GM23338 (cell line): Measurements from ENCODE around the gene RNF175. TPM values are rescaled to one million over a fixed set of nuclear protein-coding genes. Genes with fewer than 3 reads are reported as not detected.

Source experiments
- ATAC-seq: fragments of 200-7000 bp; cut with Tn5 transposase; 3 replicates; pipeline ENCODE4 v1.9.1; 2020
- DNase-seq: peaks from one replicate; pipeline ENCODE4 v3.0.0-alpha.2; 2015; ENCODE audit warnings: low spot score
- H2AFZ ChIP-seq: fragments of 200-600 bp; sonication (generic); 2 replicates; pipeline ENCODE4 v1.8.0; 2016; ENCODE audit warnings: antibody characterized with exemption, mild to moderate bottlenecking, moderate library complexity
- H3F3A ChIP-seq: fragments of 200-600 bp; sonication (generic); replicated peaks from 2 replicates; pipeline ENCODE4 v1.8.0; 2017; ENCODE audit warnings: antibody characterized with exemption, mixed run types, low read depth
- H3K27ac ChIP-seq: fragments of 200-600 bp; sonication (generic); 2 replicates; pipeline ENCODE4 v1.6.1; 2016; ENCODE audit warnings: low read depth
- H3K27me3 ChIP-seq: fragments of 200-600 bp; sonication (generic); 2 replicates; pipeline ENCODE4 v1.8.0; 2016; ENCODE audit warnings: mild to moderate bottlenecking, mixed run types, moderate library complexity; ENCODE audit not compliant: insufficient read depth
- H3K36me3 ChIP-seq: fragments of 200-600 bp; sonication (generic); 2 replicates; pipeline ENCODE4 v1.8.0; 2016; ENCODE audit warnings: mild to moderate bottlenecking; ENCODE audit not compliant: insufficient read depth
- H3K4me1 ChIP-seq: fragments of 200-600 bp; sonication (generic); 2 replicates; pipeline ENCODE4 v1.8.0; 2016; ENCODE audit warnings: mild to moderate bottlenecking, moderate library complexity; ENCODE audit not compliant: insufficient read depth
- H3K4me2 ChIP-seq: fragments of 200-600 bp; sonication (generic); 2 replicates; pipeline ENCODE4 v1.7.1; 2017; ENCODE audit warnings: mixed run types
- H3K4me3 ChIP-seq: fragments of 200-600 bp; sonication (generic); 2 replicates; pipeline ENCODE4 v1.6.1; 2016; ENCODE audit warnings: mixed run types
- H3K79me2 ChIP-seq: fragments of 200-600 bp; sonication (generic); replicated peaks from 2 replicates; pipeline ENCODE4 v1.8.0; 2017; ENCODE audit warnings: mild to moderate bottlenecking; ENCODE audit not compliant: insufficient read depth
- H3K9me2 ChIP-seq: fragments of 200-600 bp; sonication (generic); 2 replicates; pipeline ENCODE4 v1.8.0; 2017; ENCODE audit not compliant: insufficient read depth
- H4K20me1 ChIP-seq: fragments of 200-600 bp; sonication (generic); replicated peaks from 2 replicates; pipeline ENCODE4 v1.8.0; 2017; ENCODE audit warnings: mild to moderate bottlenecking; ENCODE audit not compliant: insufficient read depth
- H3K27ac Mint-ChIP-seq: 2 replicates; pipeline ENCODE4 v1.8.0; 2020; ENCODE audit warnings: inconsistent platforms, mild to moderate bottlenecking, moderate library complexity, mixed read lengths
- H3K27me3 Mint-ChIP-seq: 3 replicates; pipeline ENCODE4 v1.8.0; 2022; ENCODE audit warnings: low read depth, mild to moderate bottlenecking, moderate library complexity, mixed read lengths, inconsistent platforms; ENCODE audit not compliant: insufficient read depth, poor library complexity
- H3K36me3 Mint-ChIP-seq: 3 replicates; pipeline ENCODE4 v1.8.0; 2021; ENCODE audit warnings: low read depth, mild to moderate bottlenecking, inconsistent platforms, moderate library complexity, mixed read lengths
- H3K4me1 Mint-ChIP-seq: 3 replicates; pipeline ENCODE4 v1.8.0; 2020; ENCODE audit warnings: mild to moderate bottlenecking, inconsistent platforms, mixed read lengths
- H3K4me3 Mint-ChIP-seq: 3 replicates; pipeline ENCODE4 v1.8.0; 2021; ENCODE audit warnings: moderate library complexity, mild to moderate bottlenecking, inconsistent platforms, mixed read lengths
- H3K9me3 Mint-ChIP-seq: 3 replicates; pipeline ENCODE4 v1.8.0; 2020; ENCODE audit warnings: moderate library complexity, mild to moderate bottlenecking, inconsistent platforms, mixed read lengths
- CREB1 ChIP-seq: fragments of 250-450 bp; sonication (Bioruptor Pico); IDR thresholded peaks from 2 replicates; pipeline ENCODE4 v1.5.0; 2020; ENCODE audit warnings: low read depth, mild to moderate bottlenecking, moderate library complexity
- EZH2 ChIP-seq: fragments of 200-600 bp; sonication (generic); IDR thresholded peaks from one replicate; pipeline ENCODE4 v1.8.0; 2017; ENCODE audit warnings: antibody characterized with exemption, mild to moderate bottlenecking, low read depth; ENCODE audit not compliant: unreplicated experiment
- EZH2phosphoT487 ChIP-seq: fragments of 200-600 bp; sonication (generic); IDR thresholded peaks from one replicate; pipeline ENCODE4 v1.8.1; 2018; ENCODE audit warnings: antibody characterized with exemption; ENCODE audit not compliant: unreplicated experiment
- JUNB ChIP-seq: IDR thresholded peaks from one replicate; pipeline ENCODE4 v1.6.1; 2016; ENCODE audit warnings: antibody characterized with exemption; ENCODE audit not compliant: unreplicated experiment
- NANOG ChIP-seq: IDR thresholded peaks from 2 replicates; pipeline ENCODE4 v1.6.1; 2016; ENCODE audit warnings: antibody characterized with exemption, borderline replicate concordance
- POLR2AphosphoS5 ChIP-seq: IDR thresholded peaks from 2 replicates; pipeline ENCODE4 v1.6.1; 2016; ENCODE audit warnings: antibody characterized with exemption, low read depth
- STAT1 ChIP-seq: IDR thresholded peaks from one replicate; pipeline ENCODE4 v1.6.1; 2016; ENCODE audit warnings: antibody characterized with exemption; ENCODE audit not compliant: unreplicated experiment
- ZNF114 ChIP-seq: fragments of 250-450 bp; sonication (Bioruptor Pico); IDR thresholded peaks from 2 replicates; pipeline ENCODE4 v1.5.0; 2020; ENCODE audit warnings: mild to moderate bottlenecking, moderate library complexity
- ZNF331 ChIP-seq: fragments of 250-450 bp; sonication (Bioruptor Pico); IDR thresholded peaks from 2 replicates; pipeline ENCODE4 v1.5.0; 2020; ENCODE audit warnings: low read depth, mild to moderate bottlenecking, moderate library complexity
- polyA plus RNA-seq: library from polyadenylated mRNA; unstranded; fragments of >200 nt; fragmentation: Nextera tagmentation; extraction: Ambion mirVana; gene quantifications from 2 replicates; pipeline ENCODE4 v1.2.1, GENCODE V29; 2016
- total RNA-seq: library from RNA; depleted of rRNA; stranded (reverse); fragments of >200 nt; shearing (Covaris generic); gene quantifications from 2 replicates; pipeline ENCODE4 v1.2.3, GENCODE V29; 2014
- TF ChIP-seq, protein P1 (sequence below), 2 experiments: fragments of 200-600 bp in 1 of 2; sonication (generic) in 1 of 2; conservative IDR thresholded peaks; 2 replicates each; pipeline versions ENCODE4 v1.5.1 to v1.6.1; 2016 to 2017; ENCODE audit warnings: antibody characterized with exemption in 2 of 2, low read depth in 2 of 2, mild to moderate bottlenecking in 2 of 2, moderate library complexity in 1 of 2
- TF ChIP-seq, protein P2 (sequence below): IDR thresholded peaks from one replicate; pipeline ENCODE4 v1.6.1; 2018; ENCODE audit warnings: antibody characterized with exemption; ENCODE audit not compliant: unreplicated experiment
- TF ChIP-seq, protein P3 (sequence below): IDR thresholded peaks from 2 replicates; pipeline ENCODE4 v1.6.1; 2016; ENCODE audit warnings: antibody characterized with exemption
- TF ChIP-seq, protein P4 (sequence below): fragments of 250-450 bp; sonication (Bioruptor Pico); IDR thresholded peaks from 2 replicates; pipeline ENCODE4 v1.5.0; 2020; ENCODE audit warnings: mild to moderate bottlenecking, moderate library complexity

The RNF175 gene
- total and polyA plus RNA-seq, 2 experiments from 2014 or later = 4.7 to 4.8 TPM

DNA sequence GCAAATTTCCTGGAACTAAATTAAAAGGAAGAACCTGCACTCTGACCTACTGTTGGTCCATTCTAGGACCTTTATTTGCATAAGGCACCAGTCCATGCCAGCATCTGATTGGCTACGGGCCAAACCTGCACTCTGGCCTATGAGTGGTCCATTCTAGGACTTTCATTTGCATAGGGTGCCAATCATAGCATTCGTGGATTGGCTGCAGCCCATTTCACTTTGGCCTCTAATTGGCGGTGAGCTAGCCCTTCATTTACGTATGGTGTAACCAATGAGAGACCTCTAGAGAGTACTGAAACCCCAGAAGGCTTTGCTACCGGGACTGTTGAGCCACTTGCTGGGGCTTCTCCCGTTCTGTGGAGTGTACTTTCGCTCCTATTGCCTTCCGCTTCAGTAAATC is 6.1 kb upstream of the RNF175 start:
- Mint-ChIP-seq H3K4me3 (no peak overlapping the region), H3K36me3 (peaks cover 3% of the 10 kb centered on the region; the same call in 1 of the 3 replicates), H3K27ac (no peak overlapping the region), H3K9me3 (peaks cover 7% of the 10 kb centered on the region; the same call in 2 of the 3 replicates), H3K27me3 (peaks cover 3% of the 10 kb centered on the region), H3K4me1 (peaks cover 26% of the 10 kb centered on the region)
- Histone ChIP-seq H2AFZ (no peak overlapping the region), H3K4me3 (no peak overlapping the region), H3K36me3 (no peaks in the 10 kb centered on the region), H3K79me2 (no peaks in the 10 kb centered on the region), H3K9me2 (0 out of 2 replicates have a peak, but pooled peaks cover 4% of the 10 kb centered on the region), H4K20me1 (no peaks in the 10 kb centered on the region), H3K27ac (no peak overlapping the region), H3K4me1 (peaks cover 23% of the 10 kb centered on the region), H3F3A (no peaks in the 10 kb centered on the region), H3K4me2 (peak overlapping the region; percentile 58; the same call in 1 of the 2 replicates), H3K27me3 (no peaks in the 10 kb centered on the region)
- ATAC-seq = no peak
- DNase-seq = no peak
- TF ChIP-seq CREB1 (CRISPR knock-in tag) (no peak), EZH2 (no peak), EZH2phosphoT487 (no peak), POLR2AphosphoS5 (no peak), STAT1 (no peak), JUNB (no peak), ZNF331 (no peak), NANOG (no peak), ZNF114 (CRISPR knock-in tag) (no peak)
- TF ChIP-seq, protein P1, sequence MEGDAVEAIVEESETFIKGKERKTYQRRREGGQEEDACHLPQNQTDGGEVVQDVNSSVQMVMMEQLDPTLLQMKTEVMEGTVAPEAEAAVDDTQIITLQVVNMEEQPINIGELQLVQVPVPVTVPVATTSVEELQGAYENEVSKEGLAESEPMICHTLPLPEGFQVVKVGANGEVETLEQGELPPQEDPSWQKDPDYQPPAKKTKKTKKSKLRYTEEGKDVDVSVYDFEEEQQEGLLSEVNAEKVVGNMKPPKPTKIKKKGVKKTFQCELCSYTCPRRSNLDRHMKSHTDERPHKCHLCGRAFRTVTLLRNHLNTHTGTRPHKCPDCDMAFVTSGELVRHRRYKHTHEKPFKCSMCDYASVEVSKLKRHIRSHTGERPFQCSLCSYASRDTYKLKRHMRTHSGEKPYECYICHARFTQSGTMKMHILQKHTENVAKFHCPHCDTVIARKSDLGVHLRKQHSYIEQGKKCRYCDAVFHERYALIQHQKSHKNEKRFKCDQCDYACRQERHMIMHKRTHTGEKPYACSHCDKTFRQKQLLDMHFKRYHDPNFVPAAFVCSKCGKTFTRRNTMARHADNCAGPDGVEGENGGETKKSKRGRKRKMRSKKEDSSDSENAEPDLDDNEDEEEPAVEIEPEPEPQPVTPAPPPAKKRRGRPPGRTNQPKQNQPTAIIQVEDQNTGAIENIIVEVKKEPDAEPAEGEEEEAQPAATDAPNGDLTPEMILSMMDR (conservative IDR thresholded peaks at IDR 0.05; ENCODE audit: low read depth in 2 of 2) = no peak
- TF ChIP-seq, protein P2, sequence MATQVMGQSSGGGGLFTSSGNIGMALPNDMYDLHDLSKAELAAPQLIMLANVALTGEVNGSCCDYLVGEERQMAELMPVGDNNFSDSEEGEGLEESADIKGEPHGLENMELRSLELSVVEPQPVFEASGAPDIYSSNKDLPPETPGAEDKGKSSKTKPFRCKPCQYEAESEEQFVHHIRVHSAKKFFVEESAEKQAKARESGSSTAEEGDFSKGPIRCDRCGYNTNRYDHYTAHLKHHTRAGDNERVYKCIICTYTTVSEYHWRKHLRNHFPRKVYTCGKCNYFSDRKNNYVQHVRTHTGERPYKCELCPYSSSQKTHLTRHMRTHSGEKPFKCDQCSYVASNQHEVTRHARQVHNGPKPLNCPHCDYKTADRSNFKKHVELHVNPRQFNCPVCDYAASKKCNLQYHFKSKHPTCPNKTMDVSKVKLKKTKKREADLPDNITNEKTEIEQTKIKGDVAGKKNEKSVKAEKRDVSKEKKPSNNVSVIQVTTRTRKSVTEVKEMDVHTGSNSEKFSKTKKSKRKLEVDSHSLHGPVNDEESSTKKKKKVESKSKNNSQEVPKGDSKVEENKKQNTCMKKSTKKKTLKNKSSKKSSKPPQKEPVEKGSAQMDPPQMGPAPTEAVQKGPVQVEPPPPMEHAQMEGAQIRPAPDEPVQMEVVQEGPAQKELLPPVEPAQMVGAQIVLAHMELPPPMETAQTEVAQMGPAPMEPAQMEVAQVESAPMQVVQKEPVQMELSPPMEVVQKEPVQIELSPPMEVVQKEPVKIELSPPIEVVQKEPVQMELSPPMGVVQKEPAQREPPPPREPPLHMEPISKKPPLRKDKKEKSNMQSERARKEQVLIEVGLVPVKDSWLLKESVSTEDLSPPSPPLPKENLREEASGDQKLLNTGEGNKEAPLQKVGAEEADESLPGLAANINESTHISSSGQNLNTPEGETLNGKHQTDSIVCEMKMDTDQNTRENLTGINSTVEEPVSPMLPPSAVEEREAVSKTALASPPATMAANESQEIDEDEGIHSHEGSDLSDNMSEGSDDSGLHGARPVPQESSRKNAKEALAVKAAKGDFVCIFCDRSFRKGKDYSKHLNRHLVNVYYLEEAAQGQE = no peak
- TF ChIP-seq, protein P3, sequence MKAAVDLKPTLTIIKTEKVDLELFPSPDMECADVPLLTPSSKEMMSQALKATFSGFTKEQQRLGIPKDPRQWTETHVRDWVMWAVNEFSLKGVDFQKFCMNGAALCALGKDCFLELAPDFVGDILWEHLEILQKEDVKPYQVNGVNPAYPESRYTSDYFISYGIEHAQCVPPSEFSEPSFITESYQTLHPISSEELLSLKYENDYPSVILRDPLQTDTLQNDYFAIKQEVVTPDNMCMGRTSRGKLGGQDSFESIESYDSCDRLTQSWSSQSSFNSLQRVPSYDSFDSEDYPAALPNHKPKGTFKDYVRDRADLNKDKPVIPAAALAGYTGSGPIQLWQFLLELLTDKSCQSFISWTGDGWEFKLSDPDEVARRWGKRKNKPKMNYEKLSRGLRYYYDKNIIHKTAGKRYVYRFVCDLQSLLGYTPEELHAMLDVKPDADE = no peak
- TF ChIP-seq, protein P4, sequence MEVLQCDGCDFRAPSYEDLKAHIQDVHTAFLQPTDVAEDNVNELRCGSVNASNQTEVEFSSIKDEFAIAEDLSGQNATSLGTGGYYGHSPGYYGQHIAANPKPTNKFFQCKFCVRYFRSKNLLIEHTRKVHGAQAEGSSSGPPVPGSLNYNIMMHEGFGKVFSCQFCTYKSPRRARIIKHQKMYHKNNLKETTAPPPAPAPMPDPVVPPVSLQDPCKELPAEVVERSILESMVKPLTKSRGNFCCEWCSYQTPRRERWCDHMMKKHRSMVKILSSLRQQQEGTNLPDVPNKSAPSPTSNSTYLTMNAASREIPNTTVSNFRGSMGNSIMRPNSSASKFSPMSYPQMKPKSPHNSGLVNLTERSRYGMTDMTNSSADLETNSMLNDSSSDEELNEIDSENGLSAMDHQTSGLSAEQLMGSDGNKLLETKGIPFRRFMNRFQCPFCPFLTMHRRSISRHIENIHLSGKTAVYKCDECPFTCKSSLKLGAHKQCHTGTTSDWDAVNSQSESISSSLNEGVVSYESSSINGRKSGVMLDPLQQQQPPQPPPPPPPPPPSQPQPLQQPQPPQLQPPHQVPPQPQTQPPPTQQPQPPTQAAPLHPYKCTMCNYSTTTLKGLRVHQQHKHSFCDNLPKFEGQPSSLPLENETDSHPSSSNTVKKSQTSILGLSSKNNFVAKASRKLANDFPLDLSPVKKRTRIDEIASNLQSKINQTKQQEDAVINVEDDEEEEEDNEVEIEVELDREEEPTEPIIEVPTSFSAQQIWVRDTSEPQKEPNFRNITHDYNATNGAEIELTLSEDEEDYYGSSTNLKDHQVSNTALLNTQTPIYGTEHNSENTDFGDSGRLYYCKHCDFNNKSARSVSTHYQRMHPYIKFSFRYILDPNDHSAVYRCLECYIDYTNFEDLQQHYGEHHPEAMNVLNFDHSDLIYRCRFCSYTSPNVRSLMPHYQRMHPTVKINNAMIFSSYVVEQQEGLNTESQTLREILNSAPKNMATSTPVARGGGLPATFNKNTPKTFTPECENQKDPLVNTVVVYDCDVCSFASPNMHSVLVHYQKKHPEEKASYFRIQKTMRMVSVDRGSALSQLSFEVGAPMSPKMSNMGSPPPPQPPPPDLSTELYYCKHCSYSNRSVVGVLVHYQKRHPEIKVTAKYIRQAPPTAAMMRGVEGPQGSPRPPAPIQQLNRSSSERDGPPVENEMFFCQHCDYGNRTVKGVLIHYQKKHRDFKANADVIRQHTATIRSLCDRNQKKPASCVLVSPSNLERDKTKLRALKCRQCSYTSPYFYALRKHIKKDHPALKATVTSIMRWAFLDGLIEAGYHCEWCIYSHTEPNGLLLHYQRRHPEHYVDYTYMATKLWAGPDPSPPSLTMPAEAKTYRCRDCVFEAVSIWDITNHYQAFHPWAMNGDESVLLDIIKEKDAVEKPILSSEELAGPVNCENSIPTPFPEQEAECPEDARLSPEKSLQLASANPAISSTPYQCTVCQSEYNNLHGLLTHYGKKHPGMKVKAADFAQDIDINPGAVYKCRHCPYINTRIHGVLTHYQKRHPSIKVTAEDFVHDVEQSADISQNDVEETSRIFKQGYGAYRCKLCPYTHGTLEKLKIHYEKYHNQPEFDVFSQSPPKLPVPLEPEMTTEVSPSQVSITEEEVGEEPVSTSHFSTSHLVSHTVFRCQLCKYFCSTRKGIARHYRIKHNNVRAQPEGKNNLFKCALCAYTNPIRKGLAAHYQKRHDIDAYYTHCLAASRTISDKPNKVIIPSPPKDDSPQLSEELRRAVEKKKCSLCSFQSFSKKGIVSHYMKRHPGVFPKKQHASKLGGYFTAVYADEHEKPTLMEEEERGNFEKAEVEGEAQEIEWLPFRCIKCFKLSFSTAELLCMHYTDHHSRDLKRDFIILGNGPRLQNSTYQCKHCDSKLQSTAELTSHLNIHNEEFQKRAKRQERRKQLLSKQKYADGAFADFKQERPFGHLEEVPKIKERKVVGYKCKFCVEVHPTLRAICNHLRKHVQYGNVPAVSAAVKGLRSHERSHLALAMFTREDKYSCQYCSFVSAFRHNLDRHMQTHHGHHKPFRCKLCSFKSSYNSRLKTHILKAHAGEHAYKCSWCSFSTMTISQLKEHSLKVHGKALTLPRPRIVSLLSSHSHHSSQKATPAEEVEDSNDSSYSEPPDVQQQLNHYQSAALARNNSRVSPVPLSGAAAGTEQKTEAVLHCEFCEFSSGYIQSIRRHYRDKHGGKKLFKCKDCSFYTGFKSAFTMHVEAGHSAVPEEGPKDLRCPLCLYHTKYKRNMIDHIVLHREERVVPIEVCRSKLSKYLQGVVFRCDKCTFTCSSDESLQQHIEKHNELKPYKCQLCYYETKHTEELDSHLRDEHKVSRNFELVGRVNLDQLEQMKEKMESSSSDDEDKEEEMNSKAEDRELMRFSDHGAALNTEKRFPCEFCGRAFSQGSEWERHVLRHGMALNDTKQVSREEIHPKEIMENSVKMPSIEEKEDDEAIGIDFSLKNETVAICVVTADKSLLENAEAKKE (CRISPR knock-in tag) = no peak
